Liver (tissue), 3 donors: ENCODE results near the gene MAPK8.

Source experiments
- EGR1 ChIP-seq, 2 donors: IDR thresholded peaks; 2 replicates each; pipeline ENCODE4 v1.6.1; 2016 to 2018; ENCODE audit warnings: antibody characterized with exemption in 2 of 2, low read depth in 2 of 2
- GABPA ChIP-seq, 2 donors: IDR thresholded peaks in 1 of 2; conservative IDR thresholded peaks in 1 of 2; 2 replicates each; pipeline ENCODE4 v1.6.1; 2016; ENCODE audit warnings: antibody characterized with exemption in 2 of 2, mild to moderate bottlenecking in 1 of 2, moderate library complexity in 1 of 2
- HNF4G ChIP-seq: IDR thresholded peaks from 2 replicates; pipeline ENCODE4 v1.6.1; 2016; ENCODE audit warnings: antibody characterized with exemption
- JUND ChIP-seq, 2 donors: IDR thresholded peaks; 2 replicates each; pipeline ENCODE4 v1.6.1; 2016; ENCODE audit warnings: antibody characterized with exemption in 2 of 2
- NR2F2 ChIP-seq: IDR thresholded peaks from 2 replicates; pipeline ENCODE4 v1.6.1; 2016; ENCODE audit warnings: antibody characterized with exemption
- RAD21 ChIP-seq, 2 donors: IDR thresholded peaks; 2 replicates each; pipeline ENCODE4 v1.6.1; 2016; ENCODE audit warnings: antibody characterized with exemption in 2 of 2, mild to moderate bottlenecking in 2 of 2
- SP1 ChIP-seq: IDR thresholded peaks from 2 replicates; pipeline ENCODE4 v1.6.1; 2018; ENCODE audit warnings: antibody characterized with exemption, mild to moderate bottlenecking
- TAF1 ChIP-seq: conservative IDR thresholded peaks from 2 replicates; pipeline ENCODE4 v1.6.1; 2016; ENCODE audit warnings: antibody characterized with exemption, mild to moderate bottlenecking
- YY1 ChIP-seq: IDR thresholded peaks from 2 replicates; pipeline ENCODE4 v1.6.1; 2016; ENCODE audit warnings: antibody characterized with exemption, mild to moderate bottlenecking
- TF ChIP-seq, protein P1 (sequence below): fragments of 150-350 bp; IDR thresholded peaks from 2 replicates; pipeline ENCODE4 v1.5.1; 2017; ENCODE audit warnings: improper control_type of control experiment, low read depth, low read length; ENCODE audit not compliant: missing input control
- TF ChIP-seq, protein P2 (sequence below): IDR thresholded peaks from 2 replicates; pipeline ENCODE4 v1.6.1; 2016; ENCODE audit warnings: antibody characterized with exemption
- TF ChIP-seq, protein P3 (sequence below): IDR thresholded peaks from 2 replicates; pipeline ENCODE4 v1.6.1; 2016; ENCODE audit warnings: antibody characterized with exemption
- TF ChIP-seq, protein P4 (sequence below): IDR thresholded peaks from 2 replicates; pipeline ENCODE4 v1.6.1; 2016; ENCODE audit warnings: antibody characterized with exemption, mild to moderate bottlenecking
- TF ChIP-seq, protein P5 (sequence below): IDR thresholded peaks from 2 replicates; pipeline ENCODE4 v1.6.1; 2016; ENCODE audit warnings: antibody characterized with exemption
- donor health status: healthy.
- donor health status: healthy.

DNA sequence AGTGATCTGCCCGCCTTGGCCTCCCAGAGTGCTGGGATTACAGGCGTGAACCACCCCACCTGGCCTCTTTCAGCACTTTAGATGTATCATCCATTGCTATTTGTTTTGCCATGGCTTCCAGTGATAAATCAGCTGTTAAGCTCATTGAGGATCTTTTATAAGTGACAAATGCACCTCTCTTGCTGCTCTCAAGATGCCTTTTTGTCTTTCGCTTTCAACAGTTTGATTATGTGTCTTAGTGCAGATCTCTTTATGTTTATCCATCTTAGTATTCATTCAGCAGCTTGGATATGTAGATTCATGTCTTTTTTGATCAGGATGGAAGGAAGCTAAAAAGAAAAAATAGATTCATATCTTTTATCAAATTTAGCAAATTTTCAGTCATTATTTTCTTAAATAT is 105.6 kb downstream of the MAPK8 start:
- TF ChIP-seq, protein P1, sequence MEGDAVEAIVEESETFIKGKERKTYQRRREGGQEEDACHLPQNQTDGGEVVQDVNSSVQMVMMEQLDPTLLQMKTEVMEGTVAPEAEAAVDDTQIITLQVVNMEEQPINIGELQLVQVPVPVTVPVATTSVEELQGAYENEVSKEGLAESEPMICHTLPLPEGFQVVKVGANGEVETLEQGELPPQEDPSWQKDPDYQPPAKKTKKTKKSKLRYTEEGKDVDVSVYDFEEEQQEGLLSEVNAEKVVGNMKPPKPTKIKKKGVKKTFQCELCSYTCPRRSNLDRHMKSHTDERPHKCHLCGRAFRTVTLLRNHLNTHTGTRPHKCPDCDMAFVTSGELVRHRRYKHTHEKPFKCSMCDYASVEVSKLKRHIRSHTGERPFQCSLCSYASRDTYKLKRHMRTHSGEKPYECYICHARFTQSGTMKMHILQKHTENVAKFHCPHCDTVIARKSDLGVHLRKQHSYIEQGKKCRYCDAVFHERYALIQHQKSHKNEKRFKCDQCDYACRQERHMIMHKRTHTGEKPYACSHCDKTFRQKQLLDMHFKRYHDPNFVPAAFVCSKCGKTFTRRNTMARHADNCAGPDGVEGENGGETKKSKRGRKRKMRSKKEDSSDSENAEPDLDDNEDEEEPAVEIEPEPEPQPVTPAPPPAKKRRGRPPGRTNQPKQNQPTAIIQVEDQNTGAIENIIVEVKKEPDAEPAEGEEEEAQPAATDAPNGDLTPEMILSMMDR: no peak
- TF ChIP-seq, protein P2, sequence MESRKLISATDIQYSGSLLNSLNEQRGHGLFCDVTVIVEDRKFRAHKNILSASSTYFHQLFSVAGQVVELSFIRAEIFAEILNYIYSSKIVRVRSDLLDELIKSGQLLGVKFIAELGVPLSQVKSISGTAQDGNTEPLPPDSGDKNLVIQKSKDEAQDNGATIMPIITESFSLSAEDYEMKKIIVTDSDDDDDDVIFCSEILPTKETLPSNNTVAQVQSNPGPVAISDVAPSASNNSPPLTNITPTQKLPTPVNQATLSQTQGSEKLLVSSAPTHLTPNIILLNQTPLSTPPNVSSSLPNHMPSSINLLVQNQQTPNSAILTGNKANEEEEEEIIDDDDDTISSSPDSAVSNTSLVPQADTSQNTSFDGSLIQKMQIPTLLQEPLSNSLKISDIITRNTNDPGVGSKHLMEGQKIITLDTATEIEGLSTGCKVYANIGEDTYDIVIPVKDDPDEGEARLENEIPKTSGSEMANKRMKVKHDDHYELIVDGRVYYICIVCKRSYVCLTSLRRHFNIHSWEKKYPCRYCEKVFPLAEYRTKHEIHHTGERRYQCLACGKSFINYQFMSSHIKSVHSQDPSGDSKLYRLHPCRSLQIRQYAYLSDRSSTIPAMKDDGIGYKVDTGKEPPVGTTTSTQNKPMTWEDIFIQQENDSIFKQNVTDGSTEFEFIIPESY: no peak
- TF ChIP-seq TAF1 (no peak), GABPA (IDR thresholded peaks at IDR 0.05 in 1 of 2, conservative IDR thresholded peaks at IDR 0.05 in 1 of 2) (no peak), JUND (IDR thresholded peaks at IDR 0.05) (no peak), RAD21 (IDR thresholded peaks at IDR 0.05) (no peak), YY1 (no peak), NR2F2 (no peak), SP1 (no peak), HNF4G (no peak), EGR1 (IDR thresholded peaks at IDR 0.05; ENCODE audit: low read depth in 2 of 2) (no peak)
- TF ChIP-seq, protein P3, sequence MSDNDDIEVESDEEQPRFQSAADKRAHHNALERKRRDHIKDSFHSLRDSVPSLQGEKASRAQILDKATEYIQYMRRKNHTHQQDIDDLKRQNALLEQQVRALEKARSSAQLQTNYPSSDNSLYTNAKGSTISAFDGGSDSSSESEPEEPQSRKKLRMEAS: no peak
- TF ChIP-seq, protein P4, sequence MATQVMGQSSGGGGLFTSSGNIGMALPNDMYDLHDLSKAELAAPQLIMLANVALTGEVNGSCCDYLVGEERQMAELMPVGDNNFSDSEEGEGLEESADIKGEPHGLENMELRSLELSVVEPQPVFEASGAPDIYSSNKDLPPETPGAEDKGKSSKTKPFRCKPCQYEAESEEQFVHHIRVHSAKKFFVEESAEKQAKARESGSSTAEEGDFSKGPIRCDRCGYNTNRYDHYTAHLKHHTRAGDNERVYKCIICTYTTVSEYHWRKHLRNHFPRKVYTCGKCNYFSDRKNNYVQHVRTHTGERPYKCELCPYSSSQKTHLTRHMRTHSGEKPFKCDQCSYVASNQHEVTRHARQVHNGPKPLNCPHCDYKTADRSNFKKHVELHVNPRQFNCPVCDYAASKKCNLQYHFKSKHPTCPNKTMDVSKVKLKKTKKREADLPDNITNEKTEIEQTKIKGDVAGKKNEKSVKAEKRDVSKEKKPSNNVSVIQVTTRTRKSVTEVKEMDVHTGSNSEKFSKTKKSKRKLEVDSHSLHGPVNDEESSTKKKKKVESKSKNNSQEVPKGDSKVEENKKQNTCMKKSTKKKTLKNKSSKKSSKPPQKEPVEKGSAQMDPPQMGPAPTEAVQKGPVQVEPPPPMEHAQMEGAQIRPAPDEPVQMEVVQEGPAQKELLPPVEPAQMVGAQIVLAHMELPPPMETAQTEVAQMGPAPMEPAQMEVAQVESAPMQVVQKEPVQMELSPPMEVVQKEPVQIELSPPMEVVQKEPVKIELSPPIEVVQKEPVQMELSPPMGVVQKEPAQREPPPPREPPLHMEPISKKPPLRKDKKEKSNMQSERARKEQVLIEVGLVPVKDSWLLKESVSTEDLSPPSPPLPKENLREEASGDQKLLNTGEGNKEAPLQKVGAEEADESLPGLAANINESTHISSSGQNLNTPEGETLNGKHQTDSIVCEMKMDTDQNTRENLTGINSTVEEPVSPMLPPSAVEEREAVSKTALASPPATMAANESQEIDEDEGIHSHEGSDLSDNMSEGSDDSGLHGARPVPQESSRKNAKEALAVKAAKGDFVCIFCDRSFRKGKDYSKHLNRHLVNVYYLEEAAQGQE: no peak
- TF ChIP-seq, protein P5, sequence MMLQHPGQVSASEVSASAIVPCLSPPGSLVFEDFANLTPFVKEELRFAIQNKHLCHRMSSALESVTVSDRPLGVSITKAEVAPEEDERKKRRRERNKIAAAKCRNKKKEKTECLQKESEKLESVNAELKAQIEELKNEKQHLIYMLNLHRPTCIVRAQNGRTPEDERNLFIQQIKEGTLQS: no peak
